WTC11 (cell line): ENCODE data around the gene ZNF407. TPM values are rescaled to one million over a fixed set of nuclear protein-coding genes. Genes with fewer than 3 reads are reported as not detected.

Experiments used
- ATAC-seq: fragments of 200-7000 bp; cut with Tn5 transposase; 2 replicates; pipeline ENCODE4 v1.10.0; 2021; ENCODE audit warnings: mild to moderate bottlenecking, moderate library complexity
- CTCF ChIA-PET: fragments of 300-600 bp; sonication (Branson Sonifier 250); formaldehyde crosslinking; loops from one replicate; lab custom pipeline; 2021; ENCODE audit warnings: antibody characterized with exemption; lab: Charles Lee
- POLR2A ChIA-PET: fragments of 350-600 bp; sonication (Branson Sonifier 250); formaldehyde crosslinking; loops from one replicate; lab custom pipeline; 2021; ENCODE audit warnings: antibody characterized with exemption; lab: Charles Lee
- DNase-seq: peaks from one replicate; pipeline ENCODE4 v3.0.0; 2021; ENCODE audit warnings: low spot score
- H3K27ac Mint-ChIP-seq: 2 replicates; pipeline ENCODE4 v1.8.0; 2021; ENCODE audit warnings: mixed read lengths
- H3K27me3 Mint-ChIP-seq: 2 replicates; pipeline ENCODE4 v1.8.0; 2021; ENCODE audit warnings: low read depth, mild to moderate bottlenecking, moderate library complexity, mixed read lengths
- H3K36me3 Mint-ChIP-seq: 2 replicates; pipeline ENCODE4 v1.8.0; 2021; ENCODE audit warnings: mixed read lengths
- H3K4me1 Mint-ChIP-seq: 2 replicates; pipeline ENCODE4 v1.8.0; 2022; ENCODE audit warnings: mixed read lengths
- H3K4me3 Mint-ChIP-seq: 2 replicates; pipeline ENCODE4 v1.8.0; 2021; ENCODE audit warnings: mild to moderate bottlenecking, moderate library complexity, mixed read lengths
- H3K9me3 Mint-ChIP-seq: 2 replicates; pipeline ENCODE4 v1.8.0; 2021; ENCODE audit warnings: mixed read lengths
- CREB1 ChIP-seq: sonication (generic); formaldehyde crosslinking; IDR thresholded peaks from 2 replicates; pipeline ENCODE4 v1.8.0; 2023; ENCODE audit warnings: mild to moderate bottlenecking, missing genetic modification reagents
- CREM ChIP-seq: sonication (generic); formaldehyde crosslinking; IDR thresholded peaks from 2 replicates; pipeline ENCODE4 v1.8.1; 2022; ENCODE audit warnings: mild to moderate bottlenecking, missing genetic modification reagents, moderate library complexity
- FOXP1 ChIP-seq: sonication (generic); formaldehyde crosslinking; IDR thresholded peaks from 2 replicates; pipeline ENCODE4 v1.8.0; 2022; ENCODE audit warnings: missing genetic modification reagents, mild to moderate bottlenecking, moderate library complexity, borderline replicate concordance
- GRHL2 ChIP-seq: fragments of 250-450 bp; sonication (Bioruptor Pico); IDR thresholded peaks from 2 replicates; pipeline ENCODE4 v1.8.0; 2022; ENCODE audit warnings: mild to moderate bottlenecking, moderate library complexity; ENCODE audit not compliant: insufficient replicate concordance, severe bottlenecking
- GTF2I ChIP-seq: fragments of 250-450 bp; sonication (Bioruptor Pico); conservative IDR thresholded peaks from 2 replicates; pipeline ENCODE4 v1.4.0; 2021; ENCODE audit warnings: mild to moderate bottlenecking
- IRF2 ChIP-seq: sonication (generic); formaldehyde crosslinking; IDR thresholded peaks from 2 replicates; pipeline ENCODE4 v1.8.0; 2022; ENCODE audit warnings: low read depth, missing genetic modification reagents, borderline replicate concordance
- NR1H2 ChIP-seq: sonication (generic); formaldehyde crosslinking; IDR thresholded peaks from 2 replicates; pipeline ENCODE4 v1.9.0; 2021; ENCODE audit warnings: mild to moderate bottlenecking, moderate library complexity, missing genetic modification reagents
- RELA ChIP-seq: sonication (generic); formaldehyde crosslinking; IDR thresholded peaks from 2 replicates; pipeline ENCODE4 v1.8.1; 2022; ENCODE audit warnings: missing genetic modification reagents, mild to moderate bottlenecking, borderline replicate concordance
- RORB ChIP-seq: fragments of 250-450 bp; sonication (Bioruptor Pico); IDR thresholded peaks from 2 replicates; pipeline ENCODE4 v1.9.0; 2021; ENCODE audit warnings: mild to moderate bottlenecking
- SP1 ChIP-seq: sonication (generic); formaldehyde crosslinking; conservative IDR thresholded peaks from 2 replicates; pipeline ENCODE4 v1.8.1; 2022; ENCODE audit warnings: missing genetic modification reagents
- TEAD4 ChIP-seq: sonication (generic); formaldehyde crosslinking; IDR thresholded peaks from 2 replicates; pipeline ENCODE4 v1.8.0; 2022; ENCODE audit warnings: mild to moderate bottlenecking, missing genetic modification reagents
- ZBTB21 ChIP-seq: sonication (generic); formaldehyde crosslinking; IDR thresholded peaks from 2 replicates; pipeline ENCODE4 v1.8.1; 2023; ENCODE audit warnings: mild to moderate bottlenecking, missing genetic modification reagents, borderline replicate concordance
- ZNF416 ChIP-seq: fragments of 250-450 bp; sonication (Bioruptor Pico); IDR thresholded peaks from 2 replicates; pipeline ENCODE4 v1.9.0; 2021; ENCODE audit warnings: mild to moderate bottlenecking, inconsistent platforms
- ZNF671 ChIP-seq: fragments of 250-450 bp; sonication (Bioruptor Pico); IDR thresholded peaks from 2 replicates; pipeline ENCODE4 v1.8.0; 2021; ENCODE audit warnings: mild to moderate bottlenecking
- total RNA-seq: library from RNA; stranded (reverse); gene quantifications from 3 replicates; pipeline ENCODE4 v1.2.3, GENCODE V29; 2021
- TF ChIP-seq, protein P1 (sequence below): sonication (generic); formaldehyde crosslinking; IDR thresholded peaks from 2 replicates; pipeline ENCODE4 v1.8.0; 2022; ENCODE audit warnings: mild to moderate bottlenecking, missing genetic modification reagents
- TF ChIP-seq, protein P2 (sequence below): sonication (generic); formaldehyde crosslinking; IDR thresholded peaks from 2 replicates; pipeline ENCODE4 v1.8.1; 2022; ENCODE audit warnings: mild to moderate bottlenecking, moderate library complexity, missing genetic modification reagents
- TF ChIP-seq, protein P3 (sequence below): sonication (generic); formaldehyde crosslinking; IDR thresholded peaks from 2 replicates; pipeline ENCODE4 v1.8.0; 2022; ENCODE audit warnings: missing genetic modification reagents
- TF ChIP-seq, protein P4 (sequence below): sonication (generic); formaldehyde crosslinking; IDR thresholded peaks from 2 replicates; pipeline ENCODE4 v1.8.1; 2023; ENCODE audit warnings: mild to moderate bottlenecking, missing genetic modification reagents, moderate library complexity
- TF ChIP-seq, protein P5 (sequence below): sonication (generic); formaldehyde crosslinking; conservative IDR thresholded peaks from 2 replicates; pipeline ENCODE4 v1.8.1; 2022; ENCODE audit warnings: mild to moderate bottlenecking, missing genetic modification reagents
- TF ChIP-seq, protein P6 (sequence below): sonication (generic); formaldehyde crosslinking; IDR thresholded peaks from 2 replicates; pipeline ENCODE4 v1.8.0; 2022; ENCODE audit warnings: mild to moderate bottlenecking, missing genetic modification reagents
- TF ChIP-seq, protein P7 (sequence below): sonication (generic); formaldehyde crosslinking; IDR thresholded peaks from 2 replicates; pipeline ENCODE4 v1.8.0; 2023; ENCODE audit warnings: missing genetic modification reagents
- TF ChIP-seq, protein P8 (sequence below): sonication (generic); formaldehyde crosslinking; IDR thresholded peaks from 2 replicates; pipeline ENCODE4 v1.8.1; 2022; ENCODE audit warnings: low read depth, missing genetic modification reagents, borderline replicate concordance
- TF ChIP-seq, protein P9 (sequence below): sonication (generic); formaldehyde crosslinking; IDR thresholded peaks from 2 replicates; pipeline ENCODE4 v1.8.1; 2023; ENCODE audit warnings: mild to moderate bottlenecking, missing genetic modification reagents
- TF ChIP-seq, protein P10 (sequence below): fragments of 250-450 bp; sonication (Bioruptor Pico); IDR thresholded peaks from 2 replicates; pipeline ENCODE4 v2.1.2; 2022; ENCODE audit warnings: mild to moderate bottlenecking, moderate library complexity
- TF ChIP-seq, protein P11 (sequence below): fragments of 250-450 bp; sonication (Bioruptor Pico); IDR thresholded peaks from 2 replicates; pipeline ENCODE4 v1.9.0; 2021; ENCODE audit warnings: mild to moderate bottlenecking

Gene ZNF407
- total RNA-seq, 1 experiment from 2014 or later: 6.5 TPM

DNA sequence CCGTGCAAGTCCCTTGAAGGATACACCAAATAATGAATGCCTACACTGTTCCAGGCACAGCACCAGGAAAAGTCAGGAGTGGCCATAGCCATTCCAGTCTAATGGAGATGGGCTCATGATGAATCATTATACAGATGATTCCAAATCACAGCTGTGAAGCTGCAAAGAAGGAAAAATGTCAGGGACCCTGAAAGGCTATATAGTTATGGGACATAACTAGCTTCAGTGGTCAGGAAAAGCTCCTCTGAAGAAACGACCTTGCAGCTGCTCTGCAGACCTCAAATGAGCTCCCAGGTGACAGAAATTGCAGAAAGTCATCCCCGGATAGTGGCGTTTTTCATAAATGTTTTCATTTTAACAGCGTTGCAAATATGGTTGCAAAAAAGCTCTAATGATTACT, 410.5 kb downstream of the ZNF407 start:
- POLR2A ChIA-PET: no interaction called here

DNA sequence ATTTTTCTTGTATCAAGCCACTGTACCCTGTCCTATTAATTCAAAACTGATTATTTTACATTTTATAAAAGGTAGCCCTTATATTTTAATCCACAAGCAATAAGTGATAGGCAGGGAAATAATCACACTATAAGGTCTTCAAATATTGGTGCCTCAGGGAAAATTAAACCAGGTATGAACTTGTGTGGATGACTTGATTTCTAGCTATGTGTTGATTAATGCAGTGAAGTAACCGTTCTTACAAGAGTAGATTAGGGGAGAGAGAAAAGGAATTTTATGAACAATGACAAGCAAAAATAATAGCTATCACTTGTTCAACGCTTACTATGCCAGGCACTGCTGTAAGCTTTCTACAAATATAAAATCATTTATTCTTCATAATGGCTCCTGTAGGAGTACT, 411.6 kb downstream of the ZNF407 start:
- Mint-ChIP-seq H3K36me3 (no peaks in the 10 kb centered on the region), H3K27me3 (no peaks in the 10 kb centered on the region), H3K4me3 (no peak overlapping the region), H3K27ac (no peak overlapping the region), H3K9me3 (no peaks in the 10 kb centered on the region), H3K4me1 (peaks cover 14% of the 10 kb centered on the region)
- DNase-seq (no peak), ATAC-seq (no peak)
- CTCF ChIA-PET: no interaction called here
- POLR2A ChIA-PET: no interaction called here
- no peak for TF ChIP-seq GRHL2 (CRISPR knock-in tag)
- TF ChIP-seq, protein P1, sequence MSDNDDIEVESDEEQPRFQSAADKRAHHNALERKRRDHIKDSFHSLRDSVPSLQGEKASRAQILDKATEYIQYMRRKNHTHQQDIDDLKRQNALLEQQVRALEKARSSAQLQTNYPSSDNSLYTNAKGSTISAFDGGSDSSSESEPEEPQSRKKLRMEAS (CRISPR knock-in tag): no peak
- TF ChIP-seq, protein P2, sequence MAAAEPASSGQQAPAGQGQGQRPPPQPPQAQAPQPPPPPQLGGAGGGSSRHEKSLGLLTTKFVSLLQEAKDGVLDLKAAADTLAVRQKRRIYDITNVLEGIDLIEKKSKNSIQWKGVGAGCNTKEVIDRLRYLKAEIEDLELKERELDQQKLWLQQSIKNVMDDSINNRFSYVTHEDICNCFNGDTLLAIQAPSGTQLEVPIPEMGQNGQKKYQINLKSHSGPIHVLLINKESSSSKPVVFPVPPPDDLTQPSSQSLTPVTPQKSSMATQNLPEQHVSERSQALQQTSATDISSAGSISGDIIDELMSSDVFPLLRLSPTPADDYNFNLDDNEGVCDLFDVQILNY: no peak
- no peak for TF ChIP-seq ZNF671 (CRISPR knock-in tag)
- TF ChIP-seq, protein P3, sequence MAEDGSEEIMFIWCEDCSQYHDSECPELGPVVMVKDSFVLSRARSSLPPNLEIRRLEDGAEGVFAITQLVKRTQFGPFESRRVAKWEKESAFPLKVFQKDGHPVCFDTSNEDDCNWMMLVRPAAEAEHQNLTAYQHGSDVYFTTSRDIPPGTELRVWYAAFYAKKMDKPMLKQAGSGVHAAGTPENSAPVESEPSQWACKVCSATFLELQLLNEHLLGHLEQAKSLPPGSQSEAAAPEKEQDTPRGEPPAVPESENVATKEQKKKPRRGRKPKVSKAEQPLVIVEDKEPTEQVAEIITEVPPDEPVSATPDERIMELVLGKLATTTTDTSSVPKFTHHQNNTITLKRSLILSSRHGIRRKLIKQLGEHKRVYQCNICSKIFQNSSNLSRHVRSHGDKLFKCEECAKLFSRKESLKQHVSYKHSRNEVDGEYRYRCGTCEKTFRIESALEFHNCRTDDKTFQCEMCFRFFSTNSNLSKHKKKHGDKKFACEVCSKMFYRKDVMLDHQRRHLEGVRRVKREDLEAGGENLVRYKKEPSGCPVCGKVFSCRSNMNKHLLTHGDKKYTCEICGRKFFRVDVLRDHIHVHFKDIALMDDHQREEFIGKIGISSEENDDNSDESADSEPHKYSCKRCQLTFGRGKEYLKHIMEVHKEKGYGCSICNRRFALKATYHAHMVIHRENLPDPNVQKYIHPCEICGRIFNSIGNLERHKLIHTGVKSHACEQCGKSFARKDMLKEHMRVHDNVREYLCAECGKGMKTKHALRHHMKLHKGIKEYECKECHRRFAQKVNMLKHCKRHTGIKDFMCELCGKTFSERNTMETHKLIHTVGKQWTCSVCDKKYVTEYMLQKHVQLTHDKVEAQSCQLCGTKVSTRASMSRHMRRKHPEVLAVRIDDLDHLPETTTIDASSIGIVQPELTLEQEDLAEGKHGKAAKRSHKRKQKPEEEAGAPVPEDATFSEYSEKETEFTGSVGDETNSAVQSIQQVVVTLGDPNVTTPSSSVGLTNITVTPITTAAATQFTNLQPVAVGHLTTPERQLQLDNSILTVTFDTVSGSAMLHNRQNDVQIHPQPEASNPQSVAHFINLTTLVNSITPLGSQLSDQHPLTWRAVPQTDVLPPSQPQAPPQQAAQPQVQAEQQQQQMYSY (CRISPR knock-in tag): no peak
- no peak for TF ChIP-seq FOXP1

More for the DNA sequence above, 410.5 kb downstream of the ZNF407 start:
- TF ChIP-seq ZBTB21 (CRISPR knock-in tag) (no peak), NR1H2 (no peak), RELA (CRISPR knock-in tag) (no peak), CREM (CRISPR knock-in tag) (no peak), GTF2I (CRISPR knock-in tag) (no peak), ZNF416 (CRISPR knock-in tag) (no peak), CREB1 (CRISPR knock-in tag) (no peak), ZNF671 (CRISPR knock-in tag) (no peak), SP1 (CRISPR knock-in tag) (no peak), TEAD4 (CRISPR knock-in tag) (no peak), RORB (CRISPR knock-in tag) (no peak), IRF2 (CRISPR knock-in tag) (no peak)
- TF ChIP-seq, protein P4, sequence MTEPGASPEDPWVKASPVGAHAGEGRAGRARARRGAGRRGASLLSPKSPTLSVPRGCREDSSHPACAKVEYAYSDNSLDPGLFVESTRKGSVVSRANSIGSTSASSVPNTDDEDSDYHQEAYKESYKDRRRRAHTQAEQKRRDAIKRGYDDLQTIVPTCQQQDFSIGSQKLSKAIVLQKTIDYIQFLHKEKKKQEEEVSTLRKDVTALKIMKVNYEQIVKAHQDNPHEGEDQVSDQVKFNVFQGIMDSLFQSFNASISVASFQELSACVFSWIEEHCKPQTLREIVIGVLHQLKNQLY (CRISPR knock-in tag): no peak
- TF ChIP-seq, protein P5, sequence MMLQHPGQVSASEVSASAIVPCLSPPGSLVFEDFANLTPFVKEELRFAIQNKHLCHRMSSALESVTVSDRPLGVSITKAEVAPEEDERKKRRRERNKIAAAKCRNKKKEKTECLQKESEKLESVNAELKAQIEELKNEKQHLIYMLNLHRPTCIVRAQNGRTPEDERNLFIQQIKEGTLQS (CRISPR knock-in tag): no peak
- TF ChIP-seq, protein P6, sequence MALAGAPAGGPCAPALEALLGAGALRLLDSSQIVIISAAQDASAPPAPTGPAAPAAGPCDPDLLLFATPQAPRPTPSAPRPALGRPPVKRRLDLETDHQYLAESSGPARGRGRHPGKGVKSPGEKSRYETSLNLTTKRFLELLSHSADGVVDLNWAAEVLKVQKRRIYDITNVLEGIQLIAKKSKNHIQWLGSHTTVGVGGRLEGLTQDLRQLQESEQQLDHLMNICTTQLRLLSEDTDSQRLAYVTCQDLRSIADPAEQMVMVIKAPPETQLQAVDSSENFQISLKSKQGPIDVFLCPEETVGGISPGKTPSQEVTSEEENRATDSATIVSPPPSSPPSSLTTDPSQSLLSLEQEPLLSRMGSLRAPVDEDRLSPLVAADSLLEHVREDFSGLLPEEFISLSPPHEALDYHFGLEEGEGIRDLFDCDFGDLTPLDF (CRISPR knock-in tag): no peak
- TF ChIP-seq, protein P7, sequence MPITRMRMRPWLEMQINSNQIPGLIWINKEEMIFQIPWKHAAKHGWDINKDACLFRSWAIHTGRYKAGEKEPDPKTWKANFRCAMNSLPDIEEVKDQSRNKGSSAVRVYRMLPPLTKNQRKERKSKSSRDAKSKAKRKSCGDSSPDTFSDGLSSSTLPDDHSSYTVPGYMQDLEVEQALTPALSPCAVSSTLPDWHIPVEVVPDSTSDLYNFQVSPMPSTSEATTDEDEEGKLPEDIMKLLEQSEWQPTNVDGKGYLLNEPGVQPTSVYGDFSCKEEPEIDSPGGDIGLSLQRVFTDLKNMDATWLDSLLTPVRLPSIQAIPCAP (CRISPR knock-in tag): no peak
- TF ChIP-seq, protein P8, sequence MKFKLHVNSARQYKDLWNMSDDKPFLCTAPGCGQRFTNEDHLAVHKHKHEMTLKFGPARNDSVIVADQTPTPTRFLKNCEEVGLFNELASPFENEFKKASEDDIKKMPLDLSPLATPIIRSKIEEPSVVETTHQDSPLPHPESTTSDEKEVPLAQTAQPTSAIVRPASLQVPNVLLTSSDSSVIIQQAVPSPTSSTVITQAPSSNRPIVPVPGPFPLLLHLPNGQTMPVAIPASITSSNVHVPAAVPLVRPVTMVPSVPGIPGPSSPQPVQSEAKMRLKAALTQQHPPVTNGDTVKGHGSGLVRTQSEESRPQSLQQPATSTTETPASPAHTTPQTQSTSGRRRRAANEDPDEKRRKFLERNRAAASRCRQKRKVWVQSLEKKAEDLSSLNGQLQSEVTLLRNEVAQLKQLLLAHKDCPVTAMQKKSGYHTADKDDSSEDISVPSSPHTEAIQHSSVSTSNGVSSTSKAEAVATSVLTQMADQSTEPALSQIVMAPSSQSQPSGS (CRISPR knock-in tag): no peak
- TF ChIP-seq, protein P9, sequence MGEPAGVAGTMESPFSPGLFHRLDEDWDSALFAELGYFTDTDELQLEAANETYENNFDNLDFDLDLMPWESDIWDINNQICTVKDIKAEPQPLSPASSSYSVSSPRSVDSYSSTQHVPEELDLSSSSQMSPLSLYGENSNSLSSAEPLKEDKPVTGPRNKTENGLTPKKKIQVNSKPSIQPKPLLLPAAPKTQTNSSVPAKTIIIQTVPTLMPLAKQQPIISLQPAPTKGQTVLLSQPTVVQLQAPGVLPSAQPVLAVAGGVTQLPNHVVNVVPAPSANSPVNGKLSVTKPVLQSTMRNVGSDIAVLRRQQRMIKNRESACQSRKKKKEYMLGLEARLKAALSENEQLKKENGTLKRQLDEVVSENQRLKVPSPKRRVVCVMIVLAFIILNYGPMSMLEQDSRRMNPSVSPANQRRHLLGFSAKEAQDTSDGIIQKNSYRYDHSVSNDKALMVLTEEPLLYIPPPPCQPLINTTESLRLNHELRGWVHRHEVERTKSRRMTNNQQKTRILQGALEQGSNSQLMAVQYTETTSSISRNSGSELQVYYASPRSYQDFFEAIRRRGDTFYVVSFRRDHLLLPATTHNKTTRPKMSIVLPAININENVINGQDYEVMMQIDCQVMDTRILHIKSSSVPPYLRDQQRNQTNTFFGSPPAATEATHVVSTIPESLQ (CRISPR knock-in tag): no peak
- TF ChIP-seq, protein P10, sequence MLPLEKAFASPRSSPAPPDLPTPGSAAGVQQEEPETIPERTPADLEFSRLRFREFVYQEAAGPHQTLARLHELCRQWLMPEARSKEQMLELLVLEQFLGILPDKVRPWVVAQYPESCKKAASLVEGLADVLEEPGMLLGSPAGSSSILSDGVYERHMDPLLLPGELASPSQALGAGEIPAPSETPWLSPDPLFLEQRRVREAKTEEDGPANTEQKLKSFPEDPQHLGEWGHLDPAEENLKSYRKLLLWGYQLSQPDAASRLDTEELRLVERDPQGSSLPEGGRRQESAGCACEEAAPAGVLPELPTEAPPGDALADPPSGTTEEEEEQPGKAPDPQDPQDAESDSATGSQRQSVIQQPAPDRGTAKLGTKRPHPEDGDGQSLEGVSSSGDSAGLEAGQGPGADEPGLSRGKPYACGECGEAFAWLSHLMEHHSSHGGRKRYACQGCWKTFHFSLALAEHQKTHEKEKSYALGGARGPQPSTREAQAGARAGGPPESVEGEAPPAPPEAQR: no peak
- TF ChIP-seq, protein P11, sequence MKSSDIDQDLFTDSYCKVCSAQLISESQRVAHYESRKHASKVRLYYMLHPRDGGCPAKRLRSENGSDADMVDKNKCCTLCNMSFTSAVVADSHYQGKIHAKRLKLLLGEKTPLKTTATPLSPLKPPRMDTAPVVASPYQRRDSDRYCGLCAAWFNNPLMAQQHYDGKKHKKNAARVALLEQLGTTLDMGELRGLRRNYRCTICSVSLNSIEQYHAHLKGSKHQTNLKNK (CRISPR knock-in tag): no peak
- no peak overlapping the region for H3K4me3 Mint-ChIP-seq
- DNase-seq: no peak
- H3K27ac Mint-ChIP-seq: no peak overlapping the region
- H3K9me3 Mint-ChIP-seq: no peaks in the 10 kb centered on the region
- H3K36me3 Mint-ChIP-seq: no peaks in the 10 kb centered on the region
- no peaks in the 10 kb centered on the region for H3K27me3 Mint-ChIP-seq
- CTCF ChIA-PET: no interaction called here
- ATAC-seq: no peak
- H3K4me1 Mint-ChIP-seq: peaks cover 16% of the 10 kb centered on the region
